Thyroid gland (tissue), 4 donors: ENCODE measurements around the gene NNT. TPM values are rescaled to one million over a fixed set of nuclear protein-coding genes. Genes with fewer than 3 reads are reported as not detected.
"Not testable (repeated sequence)": the region's sequence is repeated elsewhere in the genome, so short reads cannot be mapped to it uniquely, and the experiment has no call there.

Experiments
- DNase-seq, 2 donors: peaks; one replicate each; pipeline ENCODE4 v3.0.0-alpha.2; 2019
- H3K27ac ChIP-seq, 3 donors: fragments of 200-600 bp; sonication (generic); 1 replicate in 2 of 3; 2 replicates in 1 of 3; pipeline ENCODE4 v1.5.1; 2016 to 2019; ENCODE audit warnings: mild to moderate bottlenecking in 1 of 3, moderate library complexity in 1 of 3
- H3K27me3 ChIP-seq: fragments of 200-600 bp; sonication (generic); one replicate; pipeline ENCODE4 v1.5.1; 2019
- H3K36me3 ChIP-seq, 2 donors: fragments of 200-600 bp; sonication (generic); one replicate each; pipeline ENCODE4 v1.5.1; 2016 to 2019
- H3K4me1 ChIP-seq, 2 donors: fragments of 200-600 bp; sonication (generic); one replicate each; pipeline ENCODE4 v1.5.1; 2017 to 2019
- H3K4me3 ChIP-seq, 3 donors: fragments of 200-600 bp; sonication (generic); replicated peaks in 1 of 3; 1 replicate in 2 of 3; 2 replicates in 1 of 3; pipeline ENCODE4 v1.5.1; 2016; ENCODE audit warnings: mild to moderate bottlenecking in 1 of 3
- H3K9me3 ChIP-seq: fragments of 200-600 bp; sonication (generic); one replicate; pipeline ENCODE4 v1.5.1; 2017
- POLR2A ChIP-seq, 2 donors: fragments of 450-650 bp; IDR thresholded peaks; one replicate each; pipeline ENCODE4 v1.6.1; 2017; ENCODE audit warnings: antibody characterized with exemption in 2 of 2, mild to moderate bottlenecking in 2 of 2, moderate library complexity in 1 of 2
- WGBS, 2 donors: methylation state at CpG; one replicate each; pipeline ENCODE4 v1.1.5; 2017; 5-methylcytosine and 5-hydroxymethylcytosine counted together
- intact Hi-C: fragments of 100-400 bp; cut with DNase I; formaldehyde crosslinking; loops from one replicate; pipeline ENCODE4 v1.15.1; 2023
- total RNA-seq, 4 donors: library from RNA; depleted of rRNA; stranded (reverse); fragments of >200 nt; gene quantifications; one replicate each; pipeline ENCODE4 v1.2.3, GENCODE V29; 2016
- TF ChIP-seq, protein P1 (sequence below), 6 experiments: fragments of 200-600 bp in 3 of 6; fragments of 450-650 bp in 3 of 6; sonication (generic) in 3 of 6; IDR thresholded peaks; one replicate each; pipeline ENCODE4 v1.5.1; 2016 to 2019; ENCODE audit warnings: antibody characterized with exemption in 6 of 6, mild to moderate bottlenecking in 2 of 6, inconsistent platforms in 1 of 6, moderate library complexity in 1 of 6

The NNT gene
- 100 to 1,000 TPM in 2 of 4 donors, 10 to 100 TPM in 2; 95.7 to 125 (median 104) TPM for total RNA-seq

DNA sequence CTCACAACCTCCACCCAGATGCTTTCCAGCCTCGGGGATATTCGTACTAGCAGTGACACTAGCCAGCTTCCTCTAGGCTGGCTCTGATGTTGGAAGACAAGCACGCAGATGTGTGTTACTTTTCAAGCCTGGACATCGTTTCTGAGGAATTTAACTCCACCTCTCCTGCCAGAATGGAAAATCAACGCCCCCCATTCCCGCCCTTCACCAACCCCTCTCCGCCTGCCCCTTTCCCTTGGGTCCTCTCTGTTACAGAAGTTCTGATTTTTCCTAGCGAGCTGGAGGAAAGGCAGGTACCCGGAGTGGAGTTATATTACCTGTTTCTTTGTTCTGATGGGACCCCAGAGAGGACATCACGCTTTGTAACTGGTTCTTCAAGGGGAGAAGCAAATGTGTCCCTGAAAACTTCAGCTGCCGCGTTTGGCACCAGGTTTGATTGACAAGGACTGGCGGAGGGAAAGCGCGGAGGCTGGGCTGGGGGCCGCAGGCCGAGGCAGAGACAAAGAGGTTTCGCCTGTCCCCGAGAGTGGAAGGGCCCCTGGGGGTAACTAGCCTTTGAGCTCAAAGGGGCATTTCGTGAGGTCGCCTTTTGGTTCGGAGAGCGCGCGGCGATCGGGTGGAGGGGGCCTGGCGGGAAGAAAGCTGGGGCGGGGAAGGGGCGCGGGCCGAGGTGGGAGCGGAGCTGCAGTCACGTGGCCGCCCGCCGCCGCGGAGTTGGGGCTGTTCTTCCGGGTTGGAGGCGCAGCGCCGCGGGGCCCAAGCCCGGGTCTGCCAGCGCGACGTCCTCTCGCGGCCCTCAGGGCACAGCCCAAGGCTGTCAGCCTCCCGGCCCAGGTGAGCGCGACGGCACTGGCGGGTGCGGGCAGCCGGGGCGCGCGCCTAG, at the start of gene NNT:
Gene NNT (plus strand): TSS at position 720 of the 883 bp plus-strand sequence. CDS start 6,016 bp downstream, outside the sequence.
- H3K27ac ChIP-seq, result peak within 1 kb of the TSS; percentile 86 to 92 (median 91)
- no peaks in the 10 kb centered on the region for H3K9me3 ChIP-seq
- no peaks in the 10 kb centered on the region for H3K27me3 ChIP-seq
- 0 to 1% methylated on average over 19 to 56 of the region's 60 CpGs for WGBS, 2 donors
- intact Hi-C loops, result no loop called here
- H3K4me3 ChIP-seq, result peak within 1 kb of the TSS; percentile 22 to 56 (median 55)
- peaks cover 11 to 17% of the 10 kb centered on the region in 2 donors for H3K4me1 ChIP-seq
- peak; percentile 77 to 79 for DNase-seq
- no peaks in the 10 kb centered on the region for H3K36me3 ChIP-seq
- peak in 1 of 2 donors; percentile 63 for TF ChIP-seq POLR2A (IDR thresholded peaks at IDR 0.05)
- TF ChIP-seq, protein P1, sequence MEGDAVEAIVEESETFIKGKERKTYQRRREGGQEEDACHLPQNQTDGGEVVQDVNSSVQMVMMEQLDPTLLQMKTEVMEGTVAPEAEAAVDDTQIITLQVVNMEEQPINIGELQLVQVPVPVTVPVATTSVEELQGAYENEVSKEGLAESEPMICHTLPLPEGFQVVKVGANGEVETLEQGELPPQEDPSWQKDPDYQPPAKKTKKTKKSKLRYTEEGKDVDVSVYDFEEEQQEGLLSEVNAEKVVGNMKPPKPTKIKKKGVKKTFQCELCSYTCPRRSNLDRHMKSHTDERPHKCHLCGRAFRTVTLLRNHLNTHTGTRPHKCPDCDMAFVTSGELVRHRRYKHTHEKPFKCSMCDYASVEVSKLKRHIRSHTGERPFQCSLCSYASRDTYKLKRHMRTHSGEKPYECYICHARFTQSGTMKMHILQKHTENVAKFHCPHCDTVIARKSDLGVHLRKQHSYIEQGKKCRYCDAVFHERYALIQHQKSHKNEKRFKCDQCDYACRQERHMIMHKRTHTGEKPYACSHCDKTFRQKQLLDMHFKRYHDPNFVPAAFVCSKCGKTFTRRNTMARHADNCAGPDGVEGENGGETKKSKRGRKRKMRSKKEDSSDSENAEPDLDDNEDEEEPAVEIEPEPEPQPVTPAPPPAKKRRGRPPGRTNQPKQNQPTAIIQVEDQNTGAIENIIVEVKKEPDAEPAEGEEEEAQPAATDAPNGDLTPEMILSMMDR (IDR thresholded peaks at IDR 0.05), result no peak

DNA sequence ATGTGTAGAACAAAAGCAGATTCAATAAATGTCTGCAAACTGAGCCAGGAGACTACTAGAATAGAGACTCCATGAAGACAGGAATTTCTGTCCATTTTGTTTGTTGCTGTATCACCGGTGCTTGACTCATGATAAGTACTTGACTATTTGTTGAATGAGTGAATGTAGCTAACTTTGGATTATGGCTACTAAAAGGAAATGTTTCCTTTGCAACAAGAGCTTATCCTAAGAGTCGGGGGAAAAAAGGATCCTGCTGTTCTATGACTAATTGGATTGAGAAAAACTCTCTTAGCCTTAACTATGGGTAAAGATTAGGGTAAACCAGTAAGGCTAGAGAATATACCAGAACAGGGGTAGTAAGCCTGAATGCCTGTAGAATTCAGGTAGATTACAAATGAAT, 49.6 kb upstream of the NNT start:
- Histone ChIP-seq H3K36me3 (peaks cover 2 to 6% of the 10 kb centered on the region in 2 donors), H3K9me3 (no peaks in the 10 kb centered on the region), H3K27me3 (no peaks in the 10 kb centered on the region), H3K27ac (no peak overlapping the region), H3K4me3 (no peak overlapping the region), H3K4me1 (peaks cover 26 to 28% of the 10 kb centered on the region in 2 donors)
- DNase-seq, result no peak
- TF ChIP-seq, protein P1 (IDR thresholded peaks at IDR 0.05), result no peak
- TF ChIP-seq POLR2A (IDR thresholded peaks at IDR 0.05), result no peak
- WGBS, 2 donors, result 69 to 74% methylated on average over 2 of the region's 2 CpGs
- intact Hi-C loops, result no loop called here

DNA sequence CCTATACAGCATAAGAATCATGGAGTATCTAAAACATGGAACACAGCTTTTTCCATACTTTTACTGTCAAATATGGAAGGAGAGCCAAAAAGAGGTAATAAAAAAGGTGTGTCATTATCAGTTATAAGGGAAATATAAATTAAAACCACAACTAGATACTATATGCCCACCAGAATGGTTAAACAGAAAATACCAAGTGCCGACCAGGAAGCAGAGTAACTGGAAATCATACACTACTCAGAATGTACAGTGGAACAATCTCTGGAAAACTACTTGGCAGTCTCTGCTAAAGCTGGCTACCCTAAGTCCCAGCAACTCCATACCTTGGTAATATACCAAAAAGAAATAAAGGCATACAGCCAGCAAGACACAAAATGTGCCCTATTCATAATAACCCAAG, 48.5 kb upstream of the NNT start:
- Histone ChIP-seq H3K4me3 (no peak overlapping the region), H3K27ac (no peak overlapping the region), H3K4me1 (peaks cover 26 to 28% of the 10 kb centered on the region in 2 donors), H3K36me3 (peaks cover 2 to 6% of the 10 kb centered on the region in 2 donors), H3K9me3 (no peaks in the 10 kb centered on the region), H3K27me3 (no peaks in the 10 kb centered on the region)
- intact Hi-C loops, result no loop called here
- WGBS, 2 donors, result 95 to 96% methylated on average over 1 of the region's 1 CpG
- DNase-seq, result no peak
- TF ChIP-seq, protein P1 (IDR thresholded peaks at IDR 0.05), result no peak
- no peak for TF ChIP-seq POLR2A (IDR thresholded peaks at IDR 0.05)

DNA sequence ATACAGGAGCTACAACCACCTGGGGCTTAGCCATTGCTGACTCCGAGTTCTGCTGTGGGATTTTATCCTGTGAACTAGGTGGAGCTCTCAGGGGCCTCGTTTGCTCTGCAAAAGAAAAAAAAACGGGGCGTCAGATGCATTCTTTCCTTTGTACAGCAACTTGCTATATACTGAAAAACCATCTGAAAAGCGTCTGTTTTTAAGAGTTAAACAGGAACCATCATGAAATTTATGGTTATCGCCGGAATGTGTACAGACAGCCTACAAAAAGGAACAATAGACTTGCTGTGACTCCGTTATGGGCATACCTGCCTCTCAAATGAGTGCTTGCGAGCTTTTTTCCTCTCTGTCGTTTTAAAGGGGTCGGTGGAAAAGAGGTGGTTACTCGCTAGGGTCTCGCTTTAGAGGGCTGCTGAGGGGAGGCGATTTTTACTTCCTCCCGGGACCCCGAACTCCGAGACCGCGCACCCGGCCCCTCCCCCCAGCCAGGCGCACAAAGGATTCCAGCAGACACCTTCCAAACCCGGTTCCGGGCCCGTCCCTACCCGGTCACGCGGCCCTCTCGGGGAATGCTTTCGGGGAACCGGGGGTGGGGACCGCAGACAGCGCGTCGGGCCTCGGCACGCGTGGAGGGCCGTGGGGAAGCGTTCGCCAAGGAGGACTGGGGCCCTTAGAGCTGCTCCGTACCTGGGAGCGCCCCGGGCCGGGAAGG, 46.9 kb upstream of the NNT start:
- peak overlapping the region; percentile 80 to 84 (median 84) for H3K4me3 ChIP-seq
- H3K36me3 ChIP-seq, result peaks cover 2 to 6% of the 10 kb centered on the region in 2 donors
- H3K27ac ChIP-seq, result peak overlapping the region; percentile 94 to 99 (median 99)
- peak; percentile 67 to 75 for DNase-seq
- WGBS, 2 donors, result 1 to 2% methylated on average over 13 to 21 of the region's 44 CpGs
- H3K27me3 ChIP-seq, result no peaks in the 10 kb centered on the region
- no peaks in the 10 kb centered on the region for H3K9me3 ChIP-seq
- intact Hi-C loops, result no loop called here
- H3K4me1 ChIP-seq, result peaks cover 26 to 28% of the 10 kb centered on the region in 2 donors
- TF ChIP-seq, protein P1 (IDR thresholded peaks at IDR 0.05), result no peak
- TF ChIP-seq POLR2A (IDR thresholded peaks at IDR 0.05), result no peak

GRCh38 chr5:43556607-43556856, 46.4 kb upstream of the NNT start:
- Histone ChIP-seq H3K4me1 (peaks cover 26 to 28% of the 10 kb centered on the region in 2 donors), H3K27ac (peak overlapping the region; percentile 94 to 99 (median 99)), H3K4me3 (peak overlapping the region; percentile 80 to 84 (median 84))
- H3K9me3 ChIP-seq, H3K27me3 ChIP-seq, DNase-seq, intact Hi-C loops, H3K36me3 ChIP-seq: not testable (repeated sequence)
- WGBS, 2 donors, result 0% methylated on average over 9 of the region's 30 CpGs; no CpG with 5 or more reads in 1 of the 2 donors
